GM11168 (cell line): ENCODE results near the gene SRGAP2.
"Not testable (repeated sequence)": the region's sequence is repeated elsewhere in the genome, so short reads cannot be mapped to it uniquely, and the experiment has no call there.

Source experiments
- in situ Hi-C: fragments of 300-500 bp; cut with MboI; formaldehyde crosslinking; loops from one replicate; pipeline ENCODE4 v1.12.0; 2022; ENCODE audit warnings: low sequenced_read_pairs; ENCODE audit not compliant: unreplicated experiment

SRGAP2 gene

GRCh38 chr1:206245479-206245878 lies 42.1 kb downstream of the SRGAP2 start:
- in situ Hi-C loops: not testable (repeated sequence)

DNA sequence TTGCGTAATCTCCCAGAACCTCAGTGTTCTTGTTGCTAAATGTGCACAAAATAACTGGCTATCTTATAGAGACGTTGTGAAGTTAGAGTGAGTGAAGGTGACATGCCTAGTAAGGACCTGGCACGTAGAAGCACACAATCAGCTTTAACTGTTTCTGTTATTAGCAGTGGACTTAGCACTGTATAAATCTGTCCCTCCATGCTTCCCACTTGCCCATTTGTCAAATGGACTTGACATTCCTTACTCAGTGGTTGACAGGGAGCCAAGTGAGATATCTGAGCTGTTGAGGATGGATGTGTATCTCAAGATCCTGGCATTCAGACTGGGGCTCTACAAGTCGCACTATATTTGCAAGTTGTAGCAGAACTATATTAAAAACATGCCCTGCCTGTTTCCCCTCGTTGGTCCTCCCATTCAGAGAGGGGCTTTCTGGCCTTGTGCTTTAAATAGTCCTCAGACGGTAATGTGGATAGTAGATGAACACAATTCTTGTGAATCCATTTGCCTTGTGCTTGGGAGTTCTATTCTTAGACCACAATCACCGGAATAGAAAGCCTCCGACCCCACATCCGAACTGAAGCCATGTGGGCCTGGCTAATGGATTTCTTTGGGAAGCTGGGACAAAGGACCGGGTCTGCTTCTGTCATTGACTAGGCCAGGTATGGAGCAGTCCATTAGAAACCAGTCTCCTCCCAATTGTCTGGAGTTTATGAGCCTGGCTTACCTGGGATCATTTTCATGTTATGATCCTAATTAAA lies 43.0 kb downstream of the SRGAP2 start:
- in situ Hi-C loops: not testable (repeated sequence)

DNA sequence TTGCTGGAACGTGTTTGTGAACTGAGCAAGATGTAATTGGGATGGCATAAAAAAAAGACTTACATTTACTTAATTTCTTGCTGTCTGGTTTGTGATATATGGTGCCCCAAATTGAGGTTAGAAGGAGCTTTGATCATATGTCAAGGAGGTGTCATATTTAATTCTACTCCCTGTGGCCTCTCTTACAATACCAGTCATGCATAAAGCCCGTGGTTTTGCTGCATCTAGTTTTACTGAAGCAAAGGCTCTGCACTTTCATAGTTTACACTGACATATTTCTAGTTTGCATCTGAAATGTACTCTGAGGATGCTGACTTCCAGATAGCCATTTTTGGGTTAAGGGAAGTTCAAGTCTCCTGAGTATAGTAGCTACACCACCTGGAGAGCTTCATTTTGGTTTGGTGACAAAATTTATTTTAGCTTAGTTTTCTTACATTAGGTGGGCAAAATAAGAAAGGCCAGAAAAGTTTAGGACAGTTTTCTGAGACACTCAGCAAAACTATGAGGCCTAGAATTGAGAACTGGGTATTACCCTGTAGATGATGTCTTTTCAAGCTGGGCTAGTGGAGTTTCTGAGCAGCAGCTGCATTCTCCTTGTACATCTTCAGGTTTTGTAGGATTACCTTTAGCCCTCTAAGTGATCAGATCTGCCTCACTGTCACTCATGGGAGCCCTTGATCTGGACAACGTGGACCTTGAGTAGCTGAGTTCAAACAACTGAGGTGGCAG lies 47.8 kb downstream of the SRGAP2 start:
- in situ Hi-C loops: not testable (repeated sequence)

- in situ Hi-C loops: not testable (repeated sequence)
These were observed 49.5 kb downstream of the SRGAP2 start for GRCh38 chr1:206252680-206253335.
